ENCODE data around the gene SCO2.
"Not testable (repeated sequence)": the region's sequence is repeated elsewhere in the genome, so short reads cannot be mapped to it uniquely, and the experiment has no call there.

The SCO2 gene

GRCh38 chr22:50522806-50523438 is 2.5 kb downstream of the SCO2 start:
- no peak for TF ChIP-seq CTCF (conservative IDR thresholded peaks at IDR 0.05; ENCODE audit: low read depth, low read length)
- no peak overlapping the region for H3K4me3 ChIP-seq (ENCODE audit: low read length)
- no peak for DNase-seq (ENCODE audit: low read depth)

GRCh38 chr22:50522208-50522805 is 3.1 kb downstream of the SCO2 start:
- no peak overlapping the region for H3K4me3 ChIP-seq (ENCODE audit: low read length)
- no peak for TF ChIP-seq CTCF (conservative IDR thresholded peaks at IDR 0.05; ENCODE audit: low read depth, low read length)
- DNase-seq (ENCODE audit: low read depth), result no peak

- no peak for DNase-seq (ENCODE audit: low read depth)
- H3K4me3 ChIP-seq (ENCODE audit: low read length), result no peak overlapping the region
Observed at GRCh38 chr22:50521710-50522109, 3.7 kb downstream of the SCO2 start.

GRCh38 chr22:50520826-50521453 is 4.5 kb downstream of the SCO2 start:
- no peak overlapping the region for H3K4me3 ChIP-seq (ENCODE audit: low read length)
- no peak for DNase-seq (ENCODE audit: low read depth)
- TF ChIP-seq CTCF (conservative IDR thresholded peaks at IDR 0.05; ENCODE audit: low read depth, low read length), result no peak

More at GRCh38 chr22:50521710-50522109, 3.7 kb downstream of the SCO2 start:
- TF ChIP-seq CTCF (conservative IDR thresholded peaks at IDR 0.05; ENCODE audit: low read depth, low read length), result no peak

- H3K4me3 ChIP-seq (ENCODE audit: low read length); DNase-seq (ENCODE audit: low read depth): not testable (repeated sequence)
Observed at GRCh38 chr22:50520184-50520583, 5.2 kb downstream of the SCO2 start.

GRCh38 chr22:50519151-50519550 is 6.2 kb downstream of the SCO2 start:
- H3K4me3 ChIP-seq (ENCODE audit: low read length), result no peak overlapping the region
- TF ChIP-seq CTCF (conservative IDR thresholded peaks at IDR 0.05; ENCODE audit: low read depth, low read length), result no peak
- DNase-seq (ENCODE audit: low read depth), result no peak

- TF ChIP-seq CTCF (conservative IDR thresholded peaks at IDR 0.05; ENCODE audit: low read depth, low read length), result no peak
- no peak overlapping the region for H3K4me3 ChIP-seq (ENCODE audit: low read length)
- DNase-seq (ENCODE audit: low read depth), result no peak
Observed at GRCh38 chr22:50518606-50519005, 6.8 kb downstream of the SCO2 start.

All from retinal pigment epithelial cell (primary cell).